GM23338 (cell line): ENCODE results near the gene LEMD2. TPM values are rescaled to one million over a fixed set of nuclear protein-coding genes. Genes with fewer than 3 reads are reported as not detected.
A peak's percentile ranks its signal among the peaks of the same experiment; 100 is the strongest.

Experiments
- ATAC-seq: fragments of 200-7000 bp; cut with Tn5 transposase; 3 replicates; pipeline ENCODE4 v1.9.1; 2020
- DNase-seq: peaks from one replicate; pipeline ENCODE4 v3.0.0-alpha.2; 2015; ENCODE audit warnings: low spot score
- H2AFZ ChIP-seq: fragments of 200-600 bp; sonication (generic); 2 replicates; pipeline ENCODE4 v1.8.0; 2016; ENCODE audit warnings: antibody characterized with exemption, mild to moderate bottlenecking, moderate library complexity
- H3F3A ChIP-seq: fragments of 200-600 bp; sonication (generic); replicated peaks from 2 replicates; pipeline ENCODE4 v1.8.0; 2017; ENCODE audit warnings: antibody characterized with exemption, mixed run types, low read depth
- H3K27ac ChIP-seq: fragments of 200-600 bp; sonication (generic); 2 replicates; pipeline ENCODE4 v1.6.1; 2016; ENCODE audit warnings: low read depth
- H3K27me3 ChIP-seq: fragments of 200-600 bp; sonication (generic); 2 replicates; pipeline ENCODE4 v1.8.0; 2016; ENCODE audit warnings: mild to moderate bottlenecking, mixed run types, moderate library complexity; ENCODE audit not compliant: insufficient read depth
- H3K36me3 ChIP-seq: fragments of 200-600 bp; sonication (generic); 2 replicates; pipeline ENCODE4 v1.8.0; 2016; ENCODE audit warnings: mild to moderate bottlenecking; ENCODE audit not compliant: insufficient read depth
- H3K4me1 ChIP-seq: fragments of 200-600 bp; sonication (generic); 2 replicates; pipeline ENCODE4 v1.8.0; 2016; ENCODE audit warnings: mild to moderate bottlenecking, moderate library complexity; ENCODE audit not compliant: insufficient read depth
- H3K4me2 ChIP-seq: fragments of 200-600 bp; sonication (generic); 2 replicates; pipeline ENCODE4 v1.7.1; 2017; ENCODE audit warnings: mixed run types
- H3K4me3 ChIP-seq: fragments of 200-600 bp; sonication (generic); 2 replicates; pipeline ENCODE4 v1.6.1; 2016; ENCODE audit warnings: mixed run types
- H3K79me2 ChIP-seq: fragments of 200-600 bp; sonication (generic); replicated peaks from 2 replicates; pipeline ENCODE4 v1.8.0; 2017; ENCODE audit warnings: mild to moderate bottlenecking; ENCODE audit not compliant: insufficient read depth
- H3K9me2 ChIP-seq: fragments of 200-600 bp; sonication (generic); 2 replicates; pipeline ENCODE4 v1.8.0; 2017; ENCODE audit not compliant: insufficient read depth
- H4K20me1 ChIP-seq: fragments of 200-600 bp; sonication (generic); replicated peaks from 2 replicates; pipeline ENCODE4 v1.8.0; 2017; ENCODE audit warnings: mild to moderate bottlenecking; ENCODE audit not compliant: insufficient read depth
- H3K27ac Mint-ChIP-seq: 2 replicates; pipeline ENCODE4 v1.8.0; 2020; ENCODE audit warnings: inconsistent platforms, mild to moderate bottlenecking, moderate library complexity, mixed read lengths
- H3K27me3 Mint-ChIP-seq: 3 replicates; pipeline ENCODE4 v1.8.0; 2022; ENCODE audit warnings: low read depth, mild to moderate bottlenecking, moderate library complexity, mixed read lengths, inconsistent platforms; ENCODE audit not compliant: insufficient read depth, poor library complexity
- H3K36me3 Mint-ChIP-seq: 3 replicates; pipeline ENCODE4 v1.8.0; 2021; ENCODE audit warnings: low read depth, mild to moderate bottlenecking, inconsistent platforms, moderate library complexity, mixed read lengths
- H3K4me1 Mint-ChIP-seq: 3 replicates; pipeline ENCODE4 v1.8.0; 2020; ENCODE audit warnings: mild to moderate bottlenecking, inconsistent platforms, mixed read lengths
- H3K4me3 Mint-ChIP-seq: 3 replicates; pipeline ENCODE4 v1.8.0; 2021; ENCODE audit warnings: moderate library complexity, mild to moderate bottlenecking, inconsistent platforms, mixed read lengths
- H3K9me3 Mint-ChIP-seq: 3 replicates; pipeline ENCODE4 v1.8.0; 2020; ENCODE audit warnings: moderate library complexity, mild to moderate bottlenecking, inconsistent platforms, mixed read lengths
- CREB1 ChIP-seq: fragments of 250-450 bp; sonication (Bioruptor Pico); IDR thresholded peaks from 2 replicates; pipeline ENCODE4 v1.5.0; 2020; ENCODE audit warnings: low read depth, mild to moderate bottlenecking, moderate library complexity
- CTCF ChIP-seq, 2 experiments: fragments of 200-600 bp in 1 of 2; sonication (generic) in 1 of 2; conservative IDR thresholded peaks; 2 replicates each; pipeline versions ENCODE4 v1.5.1 to v1.6.1; 2016 to 2017; ENCODE audit warnings: antibody characterized with exemption in 2 of 2, low read depth in 2 of 2, mild to moderate bottlenecking in 2 of 2, moderate library complexity in 1 of 2
- EZH2phosphoT487 ChIP-seq: fragments of 200-600 bp; sonication (generic); IDR thresholded peaks from one replicate; pipeline ENCODE4 v1.8.1; 2018; ENCODE audit warnings: antibody characterized with exemption; ENCODE audit not compliant: unreplicated experiment
- JUNB ChIP-seq: IDR thresholded peaks from one replicate; pipeline ENCODE4 v1.6.1; 2016; ENCODE audit warnings: antibody characterized with exemption; ENCODE audit not compliant: unreplicated experiment
- POLR2AphosphoS5 ChIP-seq: IDR thresholded peaks from 2 replicates; pipeline ENCODE4 v1.6.1; 2016; ENCODE audit warnings: antibody characterized with exemption, low read depth
- STAT1 ChIP-seq: IDR thresholded peaks from one replicate; pipeline ENCODE4 v1.6.1; 2016; ENCODE audit warnings: antibody characterized with exemption; ENCODE audit not compliant: unreplicated experiment
- ZNF462 ChIP-seq: fragments of 250-450 bp; sonication (Bioruptor Pico); IDR thresholded peaks from 2 replicates; pipeline ENCODE4 v1.5.0; 2020; ENCODE audit warnings: mild to moderate bottlenecking, moderate library complexity
- polyA plus RNA-seq: library from polyadenylated mRNA; unstranded; fragments of >200 nt; fragmentation: Nextera tagmentation; extraction: Ambion mirVana; gene quantifications from 2 replicates; pipeline ENCODE4 v1.2.1, GENCODE V29; 2016
- total RNA-seq: library from RNA; depleted of rRNA; stranded (reverse); fragments of >200 nt; shearing (Covaris generic); gene quantifications from 2 replicates; pipeline ENCODE4 v1.2.3, GENCODE V29; 2014

LEMD2 gene
- total and polyA plus RNA-seq, 2 experiments from 2014 or later = 28.6 to 64.7 TPM

GRCh38 chr6:33822575-33823395 is 33.9 kb upstream of the LEMD2 start:
- Mint-ChIP-seq H3K9me3 (no peaks in the 10 kb centered on the region), H3K4me3 (no peak overlapping the region; the same call in 2 of the 3 replicates), H3K27ac (peak overlapping the region; percentile 90), H3K36me3 (no peaks in the 10 kb centered on the region; the same call in 2 of the 3 replicates), H3K27me3 (peaks cover 20% of the 10 kb centered on the region), H3K4me1 (peaks cover 25% of the 10 kb centered on the region)
- TF ChIP-seq CTCF (conservative IDR thresholded peaks at IDR 0.05; ENCODE audit: low read depth in 2 of 2) = peak; percentile 54 to 63
- no peak for TF ChIP-seq ZNF462
- TF ChIP-seq JUNB = no peak
- no peak for TF ChIP-seq STAT1
- no peak for TF ChIP-seq CREB1 (CRISPR knock-in tag)
- TF ChIP-seq EZH2phosphoT487 = no peak
- TF ChIP-seq POLR2AphosphoS5 = no peak
- Histone ChIP-seq H3K36me3 (no peaks in the 10 kb centered on the region), H3K27me3 (no peaks in the 10 kb centered on the region), H3K27ac (no peak overlapping the region), H3K79me2 (no peaks in the 10 kb centered on the region), H2AFZ (peak overlapping the region; percentile 88), H3K4me3 (no peak overlapping the region), H3K4me2 (0 out of 2 replicates have a peak overlapping the region, but pooled peaks have one; percentile 27), H3K4me1 (peaks cover 6% of the 10 kb centered on the region; the same call in 1 of the 2 replicates), H4K20me1 (no peaks in the 10 kb centered on the region), H3F3A (no peaks in the 10 kb centered on the region), H3K9me2 (peaks cover 6% of the 10 kb centered on the region; the same call in 1 of the 2 replicates)
- peak; percentile 96 for ATAC-seq
- peak; percentile 89 for DNase-seq
